T-helper 1 cell (primary cell): ENCODE data around the gene RPL6.
"Not testable (repeated sequence)": the region's sequence is repeated elsewhere in the genome, so short reads cannot be mapped to it uniquely, and the experiment has no call there.

ENCODE experiments used
- DNase-seq, 5 donors: peaks; one replicate each; pipeline ENCODE4 v3.0.0-alpha.2; 2012 to 2020

RPL6 gene

GRCh38 chr12:112419297-112420133 is 10.1 kb upstream of the RPL6 start:
- peak in 1 of 5 donors; percentile 25 for DNase-seq

- peak; percentile 78 to 88 (median 86) for DNase-seq
Measured at GRCh38 chr12:112418608-112419296, 9.3 kb upstream of the RPL6 start, which contains the start of gene PTPN11. PTPN11 (plus strand) TSS chr12:112418947; CDS start chr12:112419112, 165 bp downstream.

GRCh38 chr12:112418273-112418607 is 8.8 kb upstream of the RPL6 start:
- no peak for DNase-seq

- not testable (repeated sequence) for DNase-seq
Measured at GRCh38 chr12:112415457-112415856, 6.1 kb upstream of the RPL6 start.

- no peak for DNase-seq
Measured at GRCh38 chr12:112413855-112414625, 4.6 kb upstream of the RPL6 start.

- DNase-seq, result no peak
Measured at GRCh38 chr12:112409906-112410244, 470 bp upstream of the RPL6 start.

GRCh38 chr12:112408621-112409020 is 784 bp downstream of the RPL6 start:
- DNase-seq, result peak in 1 of 5 donors; percentile 41

- DNase-seq, result not testable (repeated sequence)
Measured at GRCh38 chr12:112407683-112408082, 1.7 kb downstream of the RPL6 start.

GRCh38 chr12:112406519-112407488 is 2.6 kb downstream of the RPL6 start:
- no peak for DNase-seq

GRCh38 chr12:112401903-112402498 is 7.4 kb downstream of the RPL6 start:
- DNase-seq, result no peak

- DNase-seq, result no peak
Measured at GRCh38 chr12:112401054-112401453, 8.4 kb downstream of the RPL6 start.

- no peak for DNase-seq
Measured at GRCh38 chr12:112393328-112393727, 16.1 kb downstream of the RPL6 start.

GRCh38 chr12:112389922-112390654 is 19.3 kb downstream of the RPL6 start:
- not testable (repeated sequence) for DNase-seq

GRCh38 chr12:112389228-112389627 is 20.2 kb downstream of the RPL6 start:
- DNase-seq, result no peak

GRCh38 chr12:112386726-112387125 is 22.7 kb downstream of the RPL6 start:
- no peak for DNase-seq

GRCh38 chr12:112382866-112383265 is 26.5 kb downstream of the RPL6 start:
- no peak for DNase-seq

GRCh38 chr12:112381883-112382796 is 27.3 kb downstream of the RPL6 start, which contains the start of gene HECTD4:
HECTD4 (minus strand) TSS chr12:112382431; CDS start chr12:112382128, 303 bp downstream.
- DNase-seq, result peak; percentile 86 to 91 (median 89)

- peak; percentile 11 to 39 (median 20) for DNase-seq
Measured at GRCh38 chr12:112381406-112381882, 28.0 kb downstream of the RPL6 start.

GRCh38 chr12:112380663-112381405 is 28.6 kb downstream of the RPL6 start:
- no peak for DNase-seq
